HUES48 (cell line): ENCODE results near the gene HMGB2.

Source experiments
- H3K27ac ChIP-seq: one replicate; pipeline ENCODE4 v1.7.0; 2013; ENCODE audit warnings: low read depth, low read length, inconsistent platforms
- H3K27me3 ChIP-seq: 2 replicates; pipeline ENCODE4 v1.6.1; 2013; ENCODE audit warnings: mild to moderate bottlenecking, low read length; ENCODE audit not compliant: control insufficient read depth, insufficient read depth
- H3K36me3 ChIP-seq: 2 replicates; pipeline ENCODE4 v1.6.1; 2013; ENCODE audit warnings: low read length; ENCODE audit not compliant: control insufficient read depth, insufficient read depth
- H3K4me1 ChIP-seq: 2 replicates; pipeline ENCODE4 v1.6.1; 2013; ENCODE audit warnings: mild to moderate bottlenecking, low read length; ENCODE audit not compliant: control insufficient read depth, insufficient read depth
- H3K4me3 ChIP-seq: 2 replicates; pipeline ENCODE4 v1.5.1; 2013; ENCODE audit warnings: mild to moderate bottlenecking, low read depth, low read length
- H3K9ac ChIP-seq: 2 replicates; pipeline ENCODE4 v1.6.1; 2013; ENCODE audit warnings: mild to moderate bottlenecking, low read depth, low read length, moderate library complexity
- H3K9me3 ChIP-seq: 2 replicates; pipeline ENCODE4 v1.6.1; 2013; ENCODE audit warnings: low read length; ENCODE audit not compliant: control insufficient read depth, insufficient read depth

Gene HMGB2

DNA sequence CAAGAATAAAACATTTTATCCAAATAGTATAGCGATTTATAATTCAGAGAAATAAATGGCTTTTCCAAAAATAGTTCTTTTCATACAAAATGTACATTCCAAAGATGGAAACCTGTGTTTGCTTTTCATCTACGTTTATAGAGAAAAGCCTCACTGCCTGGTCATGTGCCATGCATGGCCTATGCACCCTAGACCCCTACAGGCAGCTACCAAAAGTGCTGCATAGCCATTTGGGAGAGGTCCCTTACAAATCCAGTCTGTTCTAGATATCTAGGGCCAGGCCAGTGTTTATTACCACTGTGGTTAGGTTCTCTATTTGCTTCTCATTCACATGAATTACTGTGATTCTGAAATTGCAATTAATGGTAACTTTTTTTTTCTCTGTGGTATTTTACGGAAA is 17.2 kb downstream of the HMGB2 start:
- Histone ChIP-seq H3K27me3 (no peaks in the 10 kb centered on the region), H3K27ac (peak overlapping the region; percentile 87), H3K4me3 (no peak overlapping the region), H3K9me3 (no peaks in the 10 kb centered on the region), H3K4me1 (peaks cover 23% of the 10 kb centered on the region), H3K9ac (no peak overlapping the region), H3K36me3 (peaks cover 74% of the 10 kb centered on the region)

DNA sequence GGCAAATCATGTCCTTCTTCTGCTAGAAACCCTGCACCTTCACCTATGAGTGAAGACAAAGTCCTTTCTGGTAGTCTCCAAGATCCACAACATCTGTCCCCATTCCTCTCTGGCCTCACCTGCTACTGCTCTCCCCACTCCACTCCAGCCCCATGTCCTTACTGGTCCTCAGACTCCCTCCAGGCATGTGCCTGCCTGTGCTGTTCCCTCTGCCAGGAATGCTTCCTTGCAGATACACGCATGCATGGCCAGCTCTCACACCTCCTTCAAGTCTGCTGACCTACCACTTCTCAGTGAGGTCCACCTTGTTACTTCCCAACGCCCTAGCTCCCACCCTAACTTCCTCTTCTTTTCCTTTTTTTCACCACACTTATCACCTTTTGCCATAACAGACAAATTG is 18.1 kb downstream of the HMGB2 start:
- peaks cover 23% of the 10 kb centered on the region for H3K4me1 ChIP-seq
- H3K36me3 ChIP-seq: peaks cover 64% of the 10 kb centered on the region
- no peaks in the 10 kb centered on the region for H3K27me3 ChIP-seq
- no peak overlapping the region for H3K27ac ChIP-seq
- H3K9ac ChIP-seq: no peak overlapping the region
- no peak overlapping the region for H3K4me3 ChIP-seq
- H3K9me3 ChIP-seq: no peaks in the 10 kb centered on the region

GRCh38 chr4:173314715-173315114 is 19.4 kb downstream of the HMGB2 start:
- H3K4me1 ChIP-seq: peaks cover 23% of the 10 kb centered on the region
- H3K4me3 ChIP-seq: no peak overlapping the region
- no peaks in the 10 kb centered on the region for H3K27me3 ChIP-seq
- no peaks in the 10 kb centered on the region for H3K9me3 ChIP-seq
- H3K27ac ChIP-seq: no peak overlapping the region
- no peak overlapping the region for H3K9ac ChIP-seq
- peaks cover 55% of the 10 kb centered on the region for H3K36me3 ChIP-seq

DNA sequence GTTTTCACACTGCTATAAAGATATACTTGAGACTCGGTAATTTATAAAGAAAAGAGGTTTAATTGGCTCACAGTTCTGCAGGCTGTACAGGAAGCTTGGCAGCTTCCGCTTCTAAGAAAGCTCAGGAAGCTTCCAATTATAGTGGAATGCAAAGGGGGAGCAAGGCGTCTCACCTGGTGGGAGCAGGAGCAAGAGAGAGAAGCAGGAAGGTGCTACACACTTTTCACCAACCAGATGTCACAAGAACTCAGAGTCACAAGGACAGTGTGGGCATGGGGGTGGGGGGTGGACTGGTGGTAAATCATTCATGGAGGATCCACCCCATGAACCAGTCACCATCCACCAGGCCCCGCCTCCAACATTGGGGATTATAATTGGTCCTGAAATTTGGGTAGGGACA is 22.8 kb downstream of the HMGB2 start:
- Histone ChIP-seq H3K9me3 (no peaks in the 10 kb centered on the region), H3K4me3 (no peak overlapping the region), H3K36me3 (peaks cover 38% of the 10 kb centered on the region), H3K27me3 (no peaks in the 10 kb centered on the region), H3K9ac (no peak overlapping the region), H3K27ac (no peak overlapping the region), H3K4me1 (no peaks in the 10 kb centered on the region)

DNA sequence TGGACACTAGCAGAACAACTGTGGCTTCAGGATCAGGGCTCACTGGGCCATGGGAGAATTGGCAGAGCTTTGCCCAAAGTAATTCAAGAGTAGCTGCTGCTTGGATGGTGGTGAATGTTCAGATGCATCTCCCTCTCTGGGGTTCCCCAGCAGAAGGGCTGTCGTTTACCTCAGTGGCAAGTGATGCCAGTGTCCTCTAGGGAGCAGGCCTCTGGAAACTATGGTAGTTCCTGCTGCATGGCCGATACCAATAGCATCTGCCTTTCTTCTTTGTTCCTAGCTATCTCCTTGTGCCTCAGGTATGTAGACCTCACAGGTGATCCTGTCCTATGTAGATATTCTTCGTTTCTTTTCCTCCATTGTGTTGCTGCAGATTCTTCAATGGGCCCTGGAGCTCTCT is 26.4 kb downstream of the HMGB2 start:
- H3K27ac ChIP-seq: no peak overlapping the region
- no peaks in the 10 kb centered on the region for H3K27me3 ChIP-seq
- no peak overlapping the region for H3K9ac ChIP-seq
- no peaks in the 10 kb centered on the region for H3K4me1 ChIP-seq
- peaks cover 30% of the 10 kb centered on the region for H3K36me3 ChIP-seq
- H3K4me3 ChIP-seq: no peak overlapping the region
- no peaks in the 10 kb centered on the region for H3K9me3 ChIP-seq

- Histone ChIP-seq H3K4me3 (no peak overlapping the region), H3K4me1 (no peaks in the 10 kb centered on the region), H3K36me3 (peaks cover 39% of the 10 kb centered on the region), H3K27me3 (no peaks in the 10 kb centered on the region), H3K9me3 (no peaks in the 10 kb centered on the region), H3K9ac (no peak overlapping the region), H3K27ac (no peak overlapping the region)
Measured at GRCh38 chr4:173301518-173302201, 32.5 kb downstream of the HMGB2 start.

DNA sequence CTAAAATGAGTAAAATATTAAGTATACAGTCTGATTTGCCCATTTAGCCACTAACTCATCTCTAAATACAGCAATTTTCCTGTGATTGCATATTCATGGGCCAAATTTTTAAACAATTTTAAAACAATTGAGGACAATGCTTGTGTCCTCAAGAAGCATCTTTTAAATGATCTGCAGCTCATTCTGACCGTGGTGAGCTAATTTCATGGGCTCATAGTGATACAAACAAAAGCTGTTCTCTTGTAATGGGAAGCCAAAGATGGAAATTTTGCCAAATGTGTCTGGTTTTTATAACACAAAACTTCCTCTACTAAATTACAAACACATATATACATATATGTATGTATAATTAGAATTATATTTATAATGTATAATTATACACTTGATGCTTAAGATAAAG is 39.7 kb downstream of the HMGB2 start:
- no peak overlapping the region for H3K27ac ChIP-seq
- H3K4me1 ChIP-seq: no peaks in the 10 kb centered on the region
- H3K4me3 ChIP-seq: no peak overlapping the region
- H3K36me3 ChIP-seq: peaks cover 41% of the 10 kb centered on the region
- no peaks in the 10 kb centered on the region for H3K27me3 ChIP-seq
- no peaks in the 10 kb centered on the region for H3K9me3 ChIP-seq
- H3K9ac ChIP-seq: no peak overlapping the region

- no peaks in the 10 kb centered on the region for H3K9me3 ChIP-seq
- H3K27ac ChIP-seq: no peak overlapping the region
- H3K4me1 ChIP-seq: no peaks in the 10 kb centered on the region
- no peaks in the 10 kb centered on the region for H3K27me3 ChIP-seq
- no peak overlapping the region for H3K4me3 ChIP-seq
- peaks cover 41% of the 10 kb centered on the region for H3K36me3 ChIP-seq
- no peak overlapping the region for H3K9ac ChIP-seq
Measured at GRCh38 chr4:173293663-173294062, 40.5 kb downstream of the HMGB2 start.

DNA sequence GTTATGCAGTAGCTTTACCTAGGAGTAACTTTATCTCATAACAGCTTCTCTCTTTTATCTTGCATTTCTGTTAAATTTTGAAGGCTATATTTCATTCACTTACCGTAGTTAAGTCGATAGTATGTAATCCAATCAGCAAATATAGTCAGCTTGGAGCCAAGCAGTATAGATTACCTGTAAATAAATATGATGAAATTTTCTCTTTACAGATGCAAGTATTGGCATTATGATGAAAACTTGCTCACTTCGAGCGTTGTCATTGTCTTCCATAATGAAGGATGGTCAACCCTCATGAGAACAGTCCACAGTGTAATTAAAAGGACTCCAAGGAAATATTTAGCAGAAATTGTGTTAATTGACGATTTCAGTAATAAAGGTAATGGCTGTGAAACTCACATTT is 42.3 kb downstream of the HMGB2 start:
- Histone ChIP-seq H3K27ac (no peak overlapping the region), H3K4me3 (no peak overlapping the region), H3K4me1 (no peaks in the 10 kb centered on the region), H3K9ac (no peak overlapping the region), H3K36me3 (peaks cover 25% of the 10 kb centered on the region), H3K27me3 (no peaks in the 10 kb centered on the region), H3K9me3 (peaks cover 2% of the 10 kb centered on the region; the same call in 1 of the 2 replicates)

- Histone ChIP-seq H3K27ac (peak overlapping the region; percentile 31), H3K4me1 (no peaks in the 10 kb centered on the region), H3K36me3 (peaks cover 5% of the 10 kb centered on the region), H3K4me3 (no peak overlapping the region), H3K9ac (no peak overlapping the region), H3K9me3 (peaks cover 22% of the 10 kb centered on the region), H3K27me3 (no peaks in the 10 kb centered on the region)
Measured at GRCh38 chr4:173289353-173289727, 44.8 kb downstream of the HMGB2 start.

- H3K4me3 ChIP-seq: no peak overlapping the region
- no peak overlapping the region for H3K9ac ChIP-seq
- peaks cover 4% of the 10 kb centered on the region for H3K36me3 ChIP-seq
- H3K4me1 ChIP-seq: no peaks in the 10 kb centered on the region
- peaks cover 27% of the 10 kb centered on the region for H3K9me3 ChIP-seq
- H3K27ac ChIP-seq: peak overlapping the region; percentile 31
- no peaks in the 10 kb centered on the region for H3K27me3 ChIP-seq
Measured at GRCh38 chr4:173288698-173289352, 45.3 kb downstream of the HMGB2 start.
